GM12892 (cell line): ENCODE measurements around the gene SRBD1.

ENCODE experiments used
- POLR2A ChIP-seq: IDR thresholded peaks from 2 replicates; pipeline ENCODE4 v1.6.1; 2011; ENCODE audit warnings: low read depth, low read length, control low read depth
- POLR2AphosphoS5 ChIP-seq: IDR thresholded peaks from 2 replicates; pipeline ENCODE4 v1.6.1; 2011; ENCODE audit warnings: low read depth, low read length, control low read depth

GRCh38 chr2:45643095-45643494 lies 32.0 kb upstream of the SRBD1 start:
- no peak for TF ChIP-seq POLR2AphosphoS5
- TF ChIP-seq POLR2A: no peak
